PC-3 (cell line): Measurements from ENCODE around the gene KCNE1. TPM values are rescaled to one million over a fixed set of nuclear protein-coding genes. Genes with fewer than 3 reads are reported as not detected.

Experiments used
- ATAC-seq: fragments of 200-7000 bp; cut with Tn5 transposase; 2 replicates; pipeline ENCODE4 v1.9.1; 2020; ENCODE audit warnings: mild to moderate bottlenecking, moderate library complexity
- BruUV-seq: library from RNA; stranded (reverse); fragments of 400-500 nt; replicated peaks from 2 replicates; lab custom pipeline; 2021; lab: Mats Ljungman, UMichigan
- CTCF ChIA-PET: fragments of 300-600 bp; sonication (Branson Sonifier 250); formaldehyde crosslinking; loops from one replicate; lab custom pipeline; 2022; ENCODE audit warnings: antibody characterized with exemption; lab: Charles Lee
- POLR2A ChIA-PET: fragments of 300-600 bp; sonication (Branson Sonifier 250); formaldehyde crosslinking; loops from one replicate; lab custom pipeline; 2022; ENCODE audit warnings: antibody characterized with exemption; ENCODE audit not compliant: unreplicated experiment; lab: Charles Lee
- DNase-seq: peaks from one replicate; pipeline ENCODE4 v3.0.0-alpha.2; 2015
- H2AFZ ChIP-seq: fragments of 300-600 bp; sonication (generic); 2 replicates; pipeline ENCODE4 v1.6.0; 2016; ENCODE audit warnings: antibody characterized with exemption, low read length
- H3F3A ChIP-seq: fragments of 300-600 bp; sonication (generic); one replicate; pipeline ENCODE4 v1.6.0; 2017; ENCODE audit warnings: antibody characterized with exemption, low read length, control low read depth, mild to moderate bottlenecking; ENCODE audit not compliant: unreplicated experiment
- H3K27ac ChIP-seq: fragments of 300-600 bp; sonication (generic); 2 replicates; pipeline ENCODE4 v1.5.1; 2016; ENCODE audit warnings: mild to moderate bottlenecking, low read length
- H3K27me3 ChIP-seq: fragments of 300-600 bp; sonication (generic); 2 replicates; pipeline ENCODE4 v1.6.1; 2016; ENCODE audit warnings: low read length, mixed read lengths
- H3K36me3 ChIP-seq: fragments of 300-600 bp; sonication (generic); 2 replicates; pipeline ENCODE4 v1.6.1; 2016; ENCODE audit warnings: low read depth, mixed run types, low read length, mixed read lengths
- H3K4me1 ChIP-seq: fragments of 300-600 bp; sonication (generic); 2 replicates; pipeline ENCODE4 v1.5.1; 2016; ENCODE audit warnings: low read length; ENCODE audit not compliant: insufficient read depth
- H3K4me2 ChIP-seq: fragments of 300-600 bp; sonication (generic); 2 replicates; pipeline ENCODE4 v1.6.0; 2016; ENCODE audit warnings: low read length
- H3K4me3 ChIP-seq: fragments of 300-600 bp; sonication (generic); 2 replicates; pipeline ENCODE4 v1.5.1; 2016; ENCODE audit warnings: mild to moderate bottlenecking, low read length, mixed read lengths
- H3K79me2 ChIP-seq: fragments of 300-600 bp; sonication (generic); 2 replicates; pipeline ENCODE4 v1.6.1; 2017; ENCODE audit warnings: low read length, mixed read lengths
- H3K9ac ChIP-seq: fragments of 300-600 bp; sonication (generic); 2 replicates; pipeline ENCODE4 v1.6.0; 2016; ENCODE audit warnings: mild to moderate bottlenecking, low read length
- H3K9me2 ChIP-seq: fragments of 300-600 bp; sonication (generic); replicated peaks from 2 replicates; pipeline ENCODE4 v1.6.1; 2016; ENCODE audit warnings: mixed run types, low read length, mixed read lengths
- H3K9me3 ChIP-seq: fragments of 300-600 bp; sonication (generic); 2 replicates; pipeline ENCODE4 v1.6.1; 2016; ENCODE audit warnings: low read length, mixed read lengths
- H4K20me1 ChIP-seq: fragments of 300-600 bp; sonication (generic); 2 replicates; pipeline ENCODE4 v1.6.1; 2016; ENCODE audit warnings: low read length, mixed read lengths
- CTCF ChIP-seq: fragments of 300-600 bp; sonication (generic); conservative IDR thresholded peaks from 2 replicates; pipeline ENCODE4 v1.5.1; 2017; ENCODE audit warnings: antibody characterized with exemption, low read depth, mild to moderate bottlenecking, low read length
- EZH2 ChIP-seq: fragments of 300-600 bp; sonication (generic); IDR thresholded peaks from one replicate; pipeline ENCODE4 v1.6.1; 2017; ENCODE audit warnings: antibody characterized with exemption, mild to moderate bottlenecking, low read length; ENCODE audit not compliant: unreplicated experiment
- EZH2phosphoT487 ChIP-seq: fragments of 300-600 bp; sonication (generic); IDR thresholded peaks from 2 replicates; pipeline ENCODE4 v1.6.1; 2018; ENCODE audit warnings: mild to moderate bottlenecking, antibody characterized with exemption, low read length, borderline replicate concordance
- intact Hi-C: fragments of 100-400 bp; cut with micrococcal nuclease; formaldehyde crosslinking; loops from 2 replicates; pipeline ENCODE4 v1.9.0; 2023
- total RNA-seq: library from RNA; depleted of rRNA; stranded (reverse); fragments of >200 nt; gene quantifications from 2 replicates; pipeline ENCODE4 v1.2.3, GENCODE V29; 2014

KCNE1 gene
- total RNA-seq, 1 experiment from 2014 or later: 0.58 TPM

GRCh38 chr21:34553151-34553952 lies 41.3 kb upstream of the KCNE1 start:
- no peaks in the 10 kb centered on the region for H3K9me2 ChIP-seq
- peaks cover 31% of the 10 kb centered on the region for H3K4me1 ChIP-seq
- peak overlapping the region; percentile 36; the same call in 1 of the 2 replicates for H3K4me3 ChIP-seq
- TSS peak; percentile 85 for BruUV-seq
- no peaks in the 10 kb centered on the region for H4K20me1 ChIP-seq
- peak overlapping the region; percentile 73 for H3K4me2 ChIP-seq
- peak overlapping the region; percentile 70 for H3K9ac ChIP-seq
- no peaks in the 10 kb centered on the region for H3F3A ChIP-seq
- no peaks in the 10 kb centered on the region for H3K79me2 ChIP-seq
- H3K27ac ChIP-seq: peak overlapping the region; percentile 97
- intact Hi-C loops: loop anchor here (1.0 kb wide), 1 partner anchor 27 kb away; no protein-coding TSS in a partner anchor
- peak; percentile 90 for DNase-seq
- TF ChIP-seq EZH2phosphoT487 (no peak), CTCF (no peak), EZH2 (no peak)
- peaks cover 4% of the 10 kb centered on the region; the same call in 1 of the 2 replicates for H3K36me3 ChIP-seq
- POLR2A ChIA-PET: interaction anchor here (1.3 kb wide), 1 partner anchor 27 kb away, joined by 14 read pairs; no protein-coding TSS in a partner anchor
- peak overlapping the region; percentile 68 for H2AFZ ChIP-seq
- no peaks in the 10 kb centered on the region for H3K9me3 ChIP-seq
- peak; percentile 95 for ATAC-seq
- no peaks in the 10 kb centered on the region for H3K27me3 ChIP-seq
- CTCF ChIA-PET: interaction anchor here (0.7 to 1.2 kb wide), 4 partner anchors 10 to 49 kb away, joined by 3 to 11 read pairs (median 4); no protein-coding TSS in a partner anchor

GRCh38 chr21:34552360-34553098 lies 40.5 kb upstream of the KCNE1 start:
- DNase-seq (peak; percentile 76), ATAC-seq (no peak)
- no peak for TF ChIP-seq EZH2
- TF ChIP-seq CTCF: no peak
- no peak for TF ChIP-seq EZH2phosphoT487
- intact Hi-C loops: loop anchor here (1.0 kb wide), 1 partner anchor 26 kb away; no protein-coding TSS in a partner anchor
- Histone ChIP-seq H3K9me3 (no peaks in the 10 kb centered on the region), H3K27ac (peak overlapping the region; percentile 97), H3K4me2 (peak overlapping the region; percentile 73), H3F3A (no peaks in the 10 kb centered on the region), H2AFZ (peak overlapping the region; percentile 44), H3K36me3 (peaks cover 4% of the 10 kb centered on the region; the same call in 1 of the 2 replicates), H4K20me1 (no peaks in the 10 kb centered on the region), H3K9me2 (no peaks in the 10 kb centered on the region), H3K4me3 (no peak overlapping the region), H3K27me3 (no peaks in the 10 kb centered on the region), H3K79me2 (no peaks in the 10 kb centered on the region), H3K4me1 (peaks cover 31% of the 10 kb centered on the region), H3K9ac (peak overlapping the region; percentile 70)
- ChIA-PET POLR2A (interaction anchor here (1.3 kb wide), 1 partner anchor 26 kb away, joined by 14 read pairs; no protein-coding TSS in a partner anchor), CTCF (interaction anchor here (0.9 to 1.2 kb wide), 3 partner anchors 9 to 50 kb away, joined by 3 to 11 read pairs (median 5); no protein-coding TSS in a partner anchor)
- BruUV-seq: TSS peak; percentile 83
